Activated CD8-positive, alpha-beta memory T cell treated with anti-CD3 and anti-CD28 coated beads for 24 hours (primary cell): ENCODE measurements around the gene L3HYPDH.

ENCODE experiments used
- DNase-seq: peaks from one replicate; pipeline ENCODE4 v3.0.0-alpha.2; 2020

Gene L3HYPDH

DNA sequence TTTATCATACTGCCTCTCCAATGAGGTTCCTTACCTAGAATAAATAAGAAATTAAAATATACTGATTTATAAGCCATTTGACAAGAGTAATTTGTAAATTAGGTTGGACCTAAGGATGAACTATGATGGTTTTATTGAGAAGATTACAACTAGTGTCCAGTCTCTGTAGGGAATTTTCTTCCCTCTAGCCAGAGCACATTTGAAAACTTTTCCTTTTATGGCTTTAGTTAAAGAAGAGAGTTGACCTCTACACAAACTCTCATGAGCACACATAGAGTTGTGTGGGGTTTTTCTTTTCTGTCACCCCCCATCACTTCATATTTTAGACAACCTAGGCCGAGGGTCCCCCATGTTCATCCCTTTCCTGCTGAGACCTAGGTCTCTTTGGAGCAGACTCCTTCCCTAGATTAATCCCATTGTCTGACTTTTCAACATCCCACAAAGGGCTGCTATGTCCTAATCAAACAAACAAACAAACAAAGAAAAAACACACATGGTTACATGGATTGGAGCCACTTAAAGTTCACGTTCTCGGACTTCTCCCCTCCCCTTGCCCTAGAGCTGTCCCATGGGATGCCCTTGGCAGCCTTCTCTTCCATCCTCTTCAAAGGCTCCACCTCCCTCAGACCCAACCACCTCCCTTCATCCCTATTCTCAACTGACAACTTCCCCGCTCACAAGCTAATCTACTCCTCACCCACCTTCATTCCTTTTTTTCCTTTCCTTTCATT, 59.7 kb downstream of the L3HYPDH start:
- DNase-seq: no peak
